LNCaP clone FGC (cell line): ENCODE results near the gene RPL27.

Experiments used
- DNase-seq: peaks from one replicate; pipeline ENCODE4 v3.0.0-alpha.2; 2011; ENCODE audit warnings: low read depth
- H3K4me3 ChIP-seq: 2 replicates; pipeline ENCODE4 v1.5.1; 2011; ENCODE audit warnings: mild to moderate bottlenecking, low read depth, low read length, control low read depth
- CTCF ChIP-seq: IDR thresholded peaks from 2 replicates; pipeline ENCODE4 v1.5.1; 2012; ENCODE audit warnings: mild to moderate bottlenecking; ENCODE audit not compliant: control insufficient read depth, insufficient read depth; ENCODE audit errors: extremely low read depth

Gene RPL27

GRCh38 chr17:43024407-43025289 lies 26.4 kb downstream of the RPL27 start, which contains the start of gene RND2:
Gene RND2 (plus strand): TSS chr17:43025231. CDS start chr17:43025348, 117 bp downstream.
- no peak for DNase-seq
- no peak for TF ChIP-seq CTCF
- no peak within 1 kb of the TSS for H3K4me3 ChIP-seq

GRCh38 chr17:43025290-43025657 lies 27.1 kb downstream of the RPL27 start:
- no peak for TF ChIP-seq CTCF
- DNase-seq, result no peak
- H3K4me3 ChIP-seq, result no peak overlapping the region

- no peak for TF ChIP-seq CTCF
- H3K4me3 ChIP-seq, result no peak overlapping the region
- no peak for DNase-seq
Observed at GRCh38 chr17:43025766-43026537, 27.7 kb downstream of the RPL27 start.

- no peak for TF ChIP-seq CTCF
- DNase-seq, result no peak
- H3K4me3 ChIP-seq, result no peak overlapping the region
Observed at GRCh38 chr17:43026595-43026994, 28.4 kb downstream of the RPL27 start.

- no peak overlapping the region for H3K4me3 ChIP-seq
- no peak for TF ChIP-seq CTCF
- DNase-seq, result no peak
Observed at GRCh38 chr17:43027091-43028032, 29.1 kb downstream of the RPL27 start.

GRCh38 chr17:43028221-43028861 lies 30.1 kb downstream of the RPL27 start:
- no peak for DNase-seq
- H3K4me3 ChIP-seq, result no peak overlapping the region
- no peak for TF ChIP-seq CTCF
